ENCODE results near the gene SRI.
"Not testable (repeated sequence)": the region's sequence is repeated elsewhere in the genome, so short reads cannot be mapped to it uniquely, and the experiment has no call there.

SRI gene, protein sequence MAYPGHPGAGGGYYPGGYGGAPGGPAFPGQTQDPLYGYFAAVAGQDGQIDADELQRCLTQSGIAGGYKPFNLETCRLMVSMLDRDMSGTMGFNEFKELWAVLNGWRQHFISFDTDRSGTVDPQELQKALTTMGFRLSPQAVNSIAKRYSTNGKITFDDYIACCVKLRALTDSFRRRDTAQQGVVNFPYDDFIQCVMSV

DNA sequence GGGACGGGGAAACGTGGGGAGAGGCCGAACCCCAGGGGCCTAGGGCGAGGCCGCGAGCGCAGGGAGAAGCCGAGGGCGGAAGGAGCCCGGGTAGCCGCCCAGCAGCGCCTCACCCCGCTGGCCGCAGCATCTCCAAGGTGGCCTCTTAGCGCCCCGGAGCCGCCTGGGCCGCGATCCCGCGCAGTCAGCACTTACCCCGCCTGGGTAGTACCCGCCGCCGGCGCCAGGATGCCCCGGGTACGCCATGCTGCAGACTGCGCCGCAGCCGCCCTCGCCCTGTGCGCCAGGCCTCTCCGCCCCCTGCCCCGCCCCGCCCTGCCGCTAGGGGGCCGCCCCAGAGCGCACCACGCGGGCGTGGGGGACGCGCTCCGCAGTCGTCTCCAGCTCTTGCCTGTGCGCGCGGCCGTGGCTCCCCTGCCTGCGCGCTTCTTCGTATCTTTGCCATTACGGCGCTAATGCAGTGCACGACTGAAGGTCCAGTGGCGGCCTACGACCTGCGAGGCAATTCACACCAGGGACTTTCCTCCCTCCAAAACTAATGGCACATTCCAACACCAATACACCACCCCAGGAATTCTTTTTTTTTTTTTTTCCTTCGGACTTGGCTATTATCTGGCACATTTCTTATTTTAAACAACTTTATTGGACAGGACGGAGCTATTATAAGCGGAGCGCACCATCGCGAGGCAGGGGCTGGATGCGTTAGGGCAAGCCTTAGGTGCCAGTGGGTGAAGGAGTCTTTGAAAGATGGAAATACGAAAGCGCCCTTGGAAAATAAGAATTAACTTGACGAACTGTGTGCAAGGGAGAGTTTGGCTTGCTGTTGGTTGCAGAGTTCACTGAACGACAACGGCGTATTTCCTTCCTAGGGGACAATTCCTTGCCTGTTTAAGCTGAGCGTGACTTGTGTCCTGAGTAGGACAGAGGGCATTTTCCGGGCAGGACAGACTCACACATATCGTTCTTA is at the start of gene SRI:
Gene SRI (minus strand): TSS at position 258 of the 967 bp plus-strand sequence. CDS start 12 bp downstream, at position 246.
- DNase-seq (ENCODE audit: low read depth in 2 of 2): peak; percentile 83 to 84

DNA sequence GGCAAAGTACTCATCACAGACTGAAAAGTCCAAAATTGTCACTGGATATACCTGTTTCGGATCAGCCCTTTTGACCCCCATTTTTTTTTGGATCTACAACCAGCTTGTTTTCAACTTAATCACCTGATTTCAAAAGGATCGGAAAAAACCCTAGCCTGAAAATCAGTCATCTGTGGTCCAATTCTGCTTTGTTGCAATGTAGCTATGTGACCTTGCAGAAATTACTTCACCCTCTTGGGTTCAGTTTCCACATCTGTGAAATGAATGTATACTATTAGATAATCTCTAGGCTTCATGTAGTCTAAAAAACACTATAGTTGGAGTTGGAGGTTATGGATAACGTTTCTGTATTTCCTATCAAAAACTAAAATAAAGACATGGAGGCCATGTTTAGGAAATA is 49.7 kb upstream of the SRI start:
- DNase-seq (ENCODE audit: low read depth in 2 of 2): no peak

DNA sequence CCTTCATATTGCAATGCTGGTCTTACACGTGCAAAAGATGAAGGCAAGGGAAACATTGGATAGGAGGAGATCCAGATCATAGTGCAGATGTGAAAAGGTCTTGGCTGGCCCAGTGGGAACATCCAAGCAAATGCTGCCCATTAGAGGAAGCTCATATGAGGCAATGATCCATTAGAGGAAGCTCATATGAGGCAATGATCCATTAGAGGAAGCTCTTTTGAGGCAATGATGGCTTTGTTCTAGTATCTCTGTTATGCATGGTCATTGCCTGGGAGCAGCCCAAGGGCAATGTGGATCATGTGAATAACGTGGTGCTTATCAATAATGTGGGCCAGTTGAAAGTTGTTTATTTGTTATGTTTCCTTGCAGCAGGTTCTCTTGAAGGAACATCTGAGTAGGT is 49.0 kb upstream of the SRI start:
- DNase-seq (ENCODE audit: low read depth in 2 of 2): no peak

DNA sequence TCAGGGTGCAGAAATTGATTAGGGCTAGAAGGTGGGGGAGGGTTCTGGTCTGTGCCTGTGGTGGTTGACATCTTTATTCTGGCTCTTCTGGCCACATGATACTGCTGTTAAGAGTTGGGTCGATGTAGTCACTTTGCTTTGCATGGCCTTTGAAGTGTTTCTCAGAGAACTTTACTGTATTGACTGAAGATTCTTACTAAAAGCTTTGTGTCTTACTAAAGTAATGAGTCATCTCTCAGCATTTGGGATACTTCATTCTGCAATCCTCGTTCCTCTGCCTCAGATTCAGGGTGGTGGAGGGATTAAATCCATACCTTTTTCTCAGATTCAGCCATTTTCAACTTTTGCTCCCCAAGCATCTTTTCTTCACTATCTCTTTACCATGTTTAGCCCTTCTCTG is 48.2 kb upstream of the SRI start:
- DNase-seq (ENCODE audit: low read depth in 2 of 2): no peak

DNA sequence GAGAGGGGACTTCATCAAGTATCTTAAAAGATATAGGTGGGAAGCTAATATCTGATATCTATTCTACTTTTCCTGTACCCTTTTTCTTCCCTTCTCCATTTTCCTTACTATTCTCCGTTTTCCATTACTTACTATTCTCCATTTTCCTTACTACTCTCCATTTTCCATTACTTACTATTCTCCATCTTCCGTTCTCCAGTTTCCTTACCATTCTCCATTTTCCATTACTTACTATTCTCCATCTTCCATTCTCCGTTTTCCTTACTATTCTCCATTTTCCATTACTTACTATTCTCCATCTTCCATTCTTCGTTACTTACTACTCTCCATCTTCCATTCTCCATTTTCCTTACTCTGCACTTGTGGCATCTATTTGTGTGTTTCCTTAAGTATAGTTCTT is 47.6 kb upstream of the SRI start:
- no peak for DNase-seq (ENCODE audit: low read depth in 2 of 2)

DNA sequence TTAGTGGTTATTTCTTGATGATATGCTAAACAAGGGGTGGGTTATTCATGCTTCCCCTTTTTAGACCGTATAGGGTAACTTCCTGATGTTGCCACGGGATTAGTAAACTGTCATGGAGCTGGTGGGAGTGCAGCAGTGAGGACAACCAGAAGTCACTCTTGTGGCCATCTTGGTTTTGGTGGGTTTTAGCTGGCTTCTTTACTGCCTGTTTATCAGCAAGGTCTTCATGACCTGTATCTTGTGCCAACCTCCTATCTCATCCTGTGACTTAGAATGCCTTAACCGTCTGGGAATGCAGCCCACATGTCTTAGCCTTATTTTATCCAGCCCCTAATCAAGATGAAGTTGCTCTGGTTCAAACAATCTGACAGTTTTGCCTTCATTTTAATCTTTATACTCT is 45.1 kb upstream of the SRI start:
- not testable (repeated sequence) for DNase-seq (ENCODE audit: low read depth in 2 of 2)

DNA sequence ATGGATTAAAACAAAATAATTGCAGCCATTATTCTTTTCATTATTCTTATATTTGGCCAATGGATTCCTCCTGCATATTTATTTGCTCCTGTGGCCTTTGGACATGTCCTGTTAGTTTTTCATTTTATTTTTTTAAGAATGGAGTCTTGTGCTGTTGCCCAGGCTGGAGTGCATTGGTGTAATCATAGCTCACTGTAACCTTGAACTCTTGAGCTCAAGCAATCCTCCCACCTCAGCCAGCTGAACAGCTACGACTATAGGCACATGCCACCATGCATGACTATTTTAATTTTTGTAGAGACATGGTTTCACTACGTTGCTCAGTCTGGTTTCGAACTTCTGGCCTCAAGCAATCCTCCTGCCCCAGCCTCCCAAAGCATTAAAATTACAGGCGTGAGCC is 42.7 kb upstream of the SRI start:
- DNase-seq (ENCODE audit: low read depth in 2 of 2): no peak

DNA sequence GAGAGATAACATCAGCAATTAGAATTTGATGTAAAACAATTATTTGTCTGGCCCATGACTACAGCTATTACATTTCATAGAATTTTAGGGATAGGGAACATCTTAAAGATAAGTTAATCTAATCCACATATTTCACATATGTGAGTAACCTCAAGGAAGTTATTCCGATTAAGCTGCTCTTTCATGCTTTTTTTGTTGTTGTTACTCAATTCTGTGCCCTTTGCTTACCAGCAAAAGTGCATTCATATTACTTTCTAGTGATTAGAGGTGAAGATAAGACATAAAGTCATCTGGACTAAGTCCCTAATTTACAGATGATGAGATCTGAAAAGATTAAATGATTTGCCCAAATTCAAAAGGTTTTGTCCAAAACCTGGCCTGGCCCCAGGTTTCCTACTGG is 40.9 kb upstream of the SRI start:
- no peak for DNase-seq (ENCODE audit: low read depth in 2 of 2)

DNA sequence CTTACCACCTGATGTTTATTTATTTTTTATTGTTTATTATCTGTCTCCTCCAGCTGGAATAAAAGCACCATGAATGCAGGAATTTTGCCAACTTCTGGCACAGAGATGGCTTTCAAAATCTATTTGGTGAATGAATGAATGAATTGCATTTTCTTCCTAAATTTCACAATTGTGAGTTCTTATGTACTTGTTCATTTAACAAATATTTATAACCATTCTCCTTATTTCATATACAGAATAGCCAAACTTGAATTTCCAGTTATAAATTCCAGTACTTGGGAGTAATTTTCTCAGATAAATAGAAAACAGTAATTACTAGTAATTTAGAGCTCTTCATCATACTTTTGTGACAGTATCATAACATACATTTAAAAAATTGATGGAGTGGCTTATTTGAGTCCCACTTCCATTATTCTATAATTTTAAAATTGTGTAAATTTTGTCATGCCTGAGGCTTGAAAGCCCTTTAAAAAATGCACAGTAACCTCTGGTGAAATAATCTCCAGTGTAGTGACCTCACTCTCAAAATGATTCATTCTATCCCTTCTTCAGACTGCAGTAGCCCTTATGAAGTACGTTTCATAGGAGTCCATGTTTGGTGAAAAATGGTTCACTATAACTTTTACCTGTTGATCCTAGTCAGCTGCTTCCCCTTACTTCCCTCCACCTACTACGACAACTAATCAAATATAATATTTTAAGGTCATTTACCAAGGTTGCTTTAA is 40.0 kb upstream of the SRI start:
- no peak for DNase-seq (ENCODE audit: low read depth in 2 of 2)

DNA sequence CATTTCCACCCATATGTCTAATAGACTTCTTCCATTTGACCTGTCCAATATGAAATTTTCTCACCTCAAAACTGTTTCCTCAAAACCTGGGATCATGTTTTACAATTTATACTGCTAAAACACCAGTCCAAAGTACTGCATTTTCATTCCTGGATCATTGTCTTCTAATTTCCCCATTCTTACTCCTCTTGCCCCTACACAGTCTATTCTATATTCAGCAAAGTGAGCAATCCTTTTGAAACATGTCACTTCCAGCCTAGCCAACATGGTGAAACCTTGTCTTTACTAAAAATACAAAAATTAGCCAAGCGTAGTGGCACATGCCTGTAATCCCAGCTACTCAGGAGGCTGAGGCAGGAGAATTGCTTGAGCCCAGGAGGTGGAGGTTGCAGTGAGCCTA is 38.5 kb upstream of the SRI start:
- not testable (repeated sequence) for DNase-seq (ENCODE audit: low read depth in 2 of 2)

DNA sequence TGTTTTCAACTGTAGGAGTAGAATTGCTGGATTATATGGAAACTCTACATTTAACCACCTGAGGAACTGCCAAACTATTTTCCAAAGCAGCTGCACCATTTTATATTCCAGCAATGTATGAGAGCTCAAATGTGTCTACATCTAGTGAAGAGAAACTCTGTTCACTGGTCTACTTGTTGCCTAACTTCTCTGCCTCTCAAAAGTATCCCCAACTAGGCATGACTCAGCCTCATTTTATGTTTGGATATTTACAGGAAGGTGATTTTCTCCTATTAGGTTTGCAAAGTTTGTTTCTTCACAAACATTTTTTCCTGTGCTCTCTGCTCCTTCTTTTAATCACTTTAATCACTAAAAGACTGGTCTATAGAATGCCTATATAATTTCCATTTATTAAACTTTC is 37.1 kb upstream of the SRI start:
- DNase-seq (ENCODE audit: low read depth in 2 of 2): no peak

DNA sequence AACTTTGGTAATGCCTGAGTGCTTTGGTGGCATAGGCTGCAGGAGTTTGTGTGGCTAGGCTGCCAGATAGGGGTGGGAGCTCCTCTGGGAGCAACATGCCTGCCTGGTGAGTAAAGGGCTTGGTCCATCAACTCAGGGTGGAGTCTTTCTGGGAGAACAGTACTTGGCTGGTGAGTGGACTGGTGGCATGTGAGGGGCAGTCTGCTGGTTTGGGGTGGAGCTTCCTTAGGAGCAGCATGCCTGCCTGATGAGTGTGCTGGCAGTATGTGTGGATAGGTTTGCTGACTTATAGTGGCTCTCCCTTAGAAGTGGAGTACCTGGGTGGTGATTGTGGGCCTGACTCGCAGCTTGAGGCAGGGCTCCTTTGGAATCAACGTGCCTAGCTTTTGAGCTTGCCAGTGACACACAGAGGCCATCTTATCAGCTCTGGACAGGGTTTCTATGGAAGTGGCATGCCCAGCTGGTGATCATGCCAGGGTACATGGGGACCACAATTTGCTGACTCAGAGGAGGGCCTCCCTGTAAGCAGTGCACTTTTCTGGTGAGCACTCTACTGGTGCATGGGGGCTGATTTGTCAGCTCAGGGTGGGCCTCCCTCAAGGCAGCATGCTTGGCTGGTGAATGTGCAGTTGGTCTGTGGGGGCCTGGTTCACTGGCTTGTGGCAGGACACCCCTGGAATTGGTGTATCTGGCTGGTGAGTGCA is 35.0 kb upstream of the SRI start:
- no peak for DNase-seq (ENCODE audit: low read depth in 2 of 2)

DNA sequence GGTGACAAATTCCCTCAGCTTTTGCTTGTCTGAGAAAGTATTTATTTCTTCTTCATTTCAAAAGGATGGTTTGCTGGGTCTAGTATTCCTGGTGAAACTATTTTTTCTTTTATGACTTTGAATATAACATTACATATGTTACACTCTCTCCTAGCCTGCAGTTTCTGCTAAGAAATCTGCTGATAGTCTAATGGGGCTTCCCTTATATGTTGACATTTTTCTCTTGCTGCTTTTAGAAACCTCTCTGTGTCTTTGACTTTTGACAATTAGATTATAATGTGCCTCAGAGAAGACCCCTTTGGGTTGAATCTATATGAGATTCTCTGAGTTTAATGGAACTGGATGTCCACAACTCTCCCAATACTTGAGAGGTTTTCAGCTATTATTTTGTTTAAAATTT is 33.8 kb upstream of the SRI start:
- DNase-seq (ENCODE audit: low read depth in 2 of 2): no peak

DNA sequence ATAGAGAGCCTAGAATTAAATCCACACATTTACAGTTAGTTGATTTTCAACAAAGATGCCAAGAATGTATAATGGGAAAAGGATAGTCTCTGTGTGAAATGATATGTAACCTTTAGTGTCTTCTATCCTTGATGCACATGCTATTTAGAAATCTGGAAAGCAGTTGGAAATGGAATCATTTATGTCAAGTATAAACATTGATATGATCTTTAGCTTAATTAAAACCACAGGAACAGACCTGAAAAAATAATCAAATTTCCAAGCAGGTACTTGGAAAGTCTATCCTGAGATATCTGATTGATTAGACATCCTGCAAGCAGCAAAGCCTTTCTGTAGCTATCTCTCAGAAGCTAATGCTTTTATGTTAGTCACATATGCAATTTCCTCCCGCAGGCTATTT is 24.4 kb upstream of the SRI start:
- DNase-seq (ENCODE audit: low read depth in 2 of 2): no peak

DNA sequence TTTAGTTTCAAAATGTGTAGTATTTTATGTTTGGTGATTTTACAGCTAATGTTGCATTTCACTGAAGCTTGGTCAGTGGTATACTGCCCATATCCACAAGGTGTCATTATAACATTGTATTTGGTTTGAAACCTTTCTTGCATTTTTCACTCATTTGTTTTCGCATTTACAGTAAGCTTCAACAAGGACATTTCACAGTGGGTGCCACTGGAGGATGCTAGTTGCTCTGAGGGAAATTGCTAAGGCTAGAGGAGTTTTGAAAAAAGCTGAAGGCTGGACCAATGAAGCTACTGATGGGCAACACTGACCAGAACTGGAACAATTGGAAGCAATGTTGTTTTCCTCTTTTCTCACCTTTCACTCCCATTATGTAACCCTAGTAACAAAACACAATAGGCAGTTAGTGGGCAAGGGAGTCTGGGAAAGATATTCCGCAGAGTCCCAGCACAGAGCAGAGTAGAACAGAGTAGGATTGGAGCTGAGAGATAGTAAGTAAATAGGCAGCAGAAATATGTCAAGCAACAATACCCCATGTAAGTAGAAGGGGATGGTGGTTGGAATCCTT is 23.6 kb upstream of the SRI start:
- DNase-seq (ENCODE audit: low read depth in 2 of 2): no peak

DNA sequence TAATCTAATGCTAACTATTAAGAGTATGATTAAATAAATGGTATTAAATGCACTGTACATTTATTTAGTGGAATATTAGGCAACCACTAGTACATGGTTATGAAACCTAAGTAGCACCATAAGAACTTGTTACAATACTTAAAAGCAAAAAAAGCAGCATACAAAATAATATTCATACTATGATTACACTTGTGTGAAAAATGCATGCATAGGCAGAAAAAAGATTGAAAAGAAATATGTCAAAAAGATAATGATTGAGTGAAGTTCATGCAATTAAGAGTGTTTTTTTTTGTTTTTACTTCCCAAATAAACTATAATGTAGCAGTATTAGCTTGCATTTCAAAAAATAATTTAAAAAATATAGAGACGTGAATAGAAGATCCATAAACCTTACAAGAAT is 20.0 kb upstream of the SRI start:
- no peak for DNase-seq (ENCODE audit: low read depth in 2 of 2)

DNA sequence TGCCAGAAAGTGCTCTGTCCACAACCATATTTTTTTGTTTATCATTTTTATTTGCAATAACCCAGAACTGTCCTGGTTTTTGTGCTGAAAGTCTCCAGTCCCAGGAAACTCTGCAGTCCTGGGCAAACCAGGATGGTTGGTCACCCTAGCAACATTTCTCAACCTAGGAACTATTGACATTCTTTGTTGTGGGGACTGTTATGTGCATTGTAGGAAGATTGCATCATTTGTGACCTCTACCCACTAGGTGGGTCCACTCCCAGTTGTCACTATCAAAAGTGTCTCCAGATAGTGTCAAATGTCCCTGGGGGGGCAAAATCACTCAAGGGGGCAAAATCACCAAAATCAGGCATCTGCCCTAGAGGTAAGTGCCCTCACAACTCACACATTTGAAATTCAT is 14.0 kb upstream of the SRI start:
- no peak for DNase-seq (ENCODE audit: low read depth in 2 of 2)

DNA sequence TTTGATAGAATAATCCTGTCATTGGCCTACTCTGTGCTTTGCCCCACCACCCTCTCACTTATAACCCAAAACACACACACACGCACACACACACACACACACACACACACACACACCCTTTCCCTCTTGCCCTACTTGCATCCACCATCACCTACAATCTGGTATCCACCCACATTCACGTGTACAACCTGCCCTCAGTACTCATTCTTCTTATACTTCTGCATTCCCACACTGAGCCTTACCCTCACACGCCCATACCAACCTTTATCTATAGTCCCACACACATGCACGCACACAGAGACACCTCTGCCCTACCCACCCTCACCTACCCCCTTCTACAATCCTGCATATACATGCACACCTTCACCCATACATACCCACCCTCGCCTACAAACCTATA is 10.8 kb upstream of the SRI start:
- no peak for DNase-seq (ENCODE audit: low read depth in 2 of 2)

DNA sequence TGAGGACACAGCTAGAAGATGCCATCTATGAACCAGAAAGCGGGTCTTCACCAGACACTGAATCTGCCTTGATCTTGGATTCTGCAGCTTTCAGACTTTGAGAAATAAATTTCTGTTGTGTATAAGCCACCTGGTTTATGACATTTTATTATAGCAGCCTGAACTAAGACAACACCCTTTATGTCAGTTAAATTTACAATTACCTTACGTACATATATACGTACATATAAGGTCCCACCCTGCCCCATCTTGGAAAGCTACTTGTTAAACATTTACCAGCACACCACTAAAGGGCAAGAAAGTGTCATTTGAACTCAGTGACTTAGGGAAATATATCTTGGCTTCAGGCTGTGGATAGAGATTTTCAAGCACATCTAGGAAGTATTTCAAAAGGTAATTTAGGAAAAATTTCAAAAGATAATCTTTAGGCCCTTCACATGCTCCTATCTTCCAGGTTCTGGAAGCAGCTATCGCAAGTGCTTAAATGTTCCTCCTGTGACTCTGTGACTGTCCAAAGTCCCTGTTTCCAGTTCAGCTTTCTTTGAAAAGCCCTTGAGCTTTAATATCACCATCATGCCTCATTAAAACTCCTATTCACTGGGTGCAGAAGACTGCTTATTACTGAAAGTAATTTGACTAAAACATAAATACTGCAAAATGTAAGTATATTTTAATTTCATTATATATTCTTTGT is 9.6 kb upstream of the SRI start:
- DNase-seq (ENCODE audit: low read depth in 2 of 2): no peak

DNA sequence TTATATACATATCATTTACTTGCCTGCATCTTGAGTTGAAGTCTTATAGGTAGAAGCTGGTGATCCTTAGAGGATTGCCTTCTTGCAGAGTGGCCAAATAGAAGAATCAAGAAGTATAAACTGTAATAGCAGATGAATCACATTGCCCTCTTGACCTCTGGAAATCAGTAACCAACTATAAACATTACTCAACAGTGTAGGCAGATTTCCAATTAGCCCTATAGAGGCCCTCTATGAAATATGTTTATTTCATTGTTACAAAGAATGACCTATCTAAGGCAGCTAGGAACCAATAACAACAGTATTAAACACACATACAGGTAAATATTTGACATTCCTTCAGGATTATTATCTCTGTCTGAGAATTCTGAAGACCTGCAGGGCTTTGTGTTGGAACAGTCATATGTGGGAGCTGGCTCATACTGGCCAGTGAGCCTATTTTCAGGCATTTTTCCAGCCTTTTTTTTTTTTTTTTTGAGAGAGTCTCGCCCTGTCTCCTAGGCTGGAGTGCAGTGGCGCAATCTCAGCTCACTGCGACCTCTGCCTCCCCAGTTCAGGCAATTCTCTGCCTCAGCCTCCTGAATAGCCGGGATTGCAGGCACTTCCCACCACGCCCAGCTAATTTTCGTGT is 7.2 kb upstream of the SRI start:
- DNase-seq (ENCODE audit: low read depth in 2 of 2): no peak

DNA sequence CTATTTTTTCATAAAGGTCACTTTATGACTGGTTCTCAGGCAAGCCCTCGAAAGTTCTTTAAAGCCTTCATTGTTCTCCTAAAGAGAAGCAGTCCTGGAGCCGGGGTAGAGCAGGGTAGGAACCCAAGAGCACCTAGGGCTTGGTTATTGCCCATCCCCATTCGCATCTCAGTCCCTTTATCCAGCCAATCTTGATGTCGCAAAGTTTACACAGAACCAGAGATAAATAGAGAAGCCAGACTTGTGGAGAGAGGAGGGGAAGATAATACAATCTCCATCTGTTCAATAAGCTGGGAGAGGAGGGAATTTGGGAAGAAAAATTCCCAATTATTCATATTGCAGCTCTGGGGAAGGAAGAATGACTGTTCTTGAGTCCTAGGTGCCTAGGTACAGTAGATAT is 6.4 kb upstream of the SRI start:
- DNase-seq (ENCODE audit: low read depth in 2 of 2): no peak
